Mesodermal cell (in vitro differentiated cells): ENCODE results near the gene RCC2.

Source experiments
- H3K27ac ChIP-seq: 2 replicates; pipeline ENCODE4 v1.7.0; 2013; ENCODE audit warnings: mild to moderate bottlenecking, low read depth, low read length, moderate library complexity; ENCODE audit not compliant: severe bottlenecking
- H3K36me3 ChIP-seq: 2 replicates; pipeline ENCODE4 v1.7.1; 2013; ENCODE audit warnings: mild to moderate bottlenecking, low read length, moderate library complexity; ENCODE audit not compliant: control insufficient read depth, insufficient read depth
- H3K4me1 ChIP-seq: one replicate; pipeline ENCODE4 v1.7.1; 2013; ENCODE audit warnings: mild to moderate bottlenecking, low read length; ENCODE audit not compliant: insufficient read depth, control insufficient read depth, poor library complexity, severe bottlenecking
- H3K4me3 ChIP-seq: 2 replicates; pipeline ENCODE4 v1.7.0; 2013; ENCODE audit warnings: low read length, control low read depth, mild to moderate bottlenecking; ENCODE audit not compliant: insufficient read depth, poor library complexity, severe bottlenecking; ENCODE audit errors: extremely low read depth
- H3K9me3 ChIP-seq: 2 replicates; pipeline ENCODE4 v1.7.1; 2013; ENCODE audit warnings: mild to moderate bottlenecking, low read length, moderate library complexity; ENCODE audit not compliant: control insufficient read depth
- WGBS, 2 experiments: methylation state at CpG; one replicate each; pipeline ENCODE4 v1.1.5; 2013; ENCODE audit warnings: missing lambda C conversion rate in 2 of 2; ENCODE audit not compliant: insufficient coverage in 2 of 2; 5-methylcytosine and 5-hydroxymethylcytosine counted together

RCC2 gene

GRCh38 chr1:17358557-17358956, 80.9 kb downstream of the RCC2 start:
- Histone ChIP-seq H3K9me3 (no peaks in the 10 kb centered on the region), H3K4me3 (no peak overlapping the region), H3K27ac (no peak overlapping the region), H3K4me1 (no peaks in the 10 kb centered on the region), H3K36me3 (no peaks in the 10 kb centered on the region)
- WGBS, 2 experiments, result 100% methylated on average over 1 of the region's 4 CpGs
